CD8-positive, alpha-beta memory T cell (primary cell): ENCODE results near the gene C6orf141. TPM values are rescaled to one million over a fixed set of nuclear protein-coding genes. Genes with fewer than 3 reads are reported as not detected.

Experiments used
- CTCF ChIA-PET: fragments of 350-600 bp; sonication (Branson Sonifier 250); formaldehyde crosslinking; loops from one replicate; lab custom pipeline; 2021; ENCODE audit warnings: antibody characterized with exemption; lab: Charles Lee
- POLR2A ChIA-PET: fragments of 350-600 bp; sonication (Branson Sonifier 250); formaldehyde crosslinking; loops from one replicate; lab custom pipeline; 2021; ENCODE audit warnings: antibody characterized with exemption; lab: Charles Lee
- DNase-seq, 5 donors: peaks; one replicate each; pipeline versions ENCODE4 v3.0.0 to v3.0.0-alpha.2; 2020 to 2022; ENCODE audit warnings: mixed read lengths in 1 of 5
- H3K27ac ChIP-seq: one replicate; pipeline ENCODE4 v1.7.0; 2013; ENCODE audit warnings: low read depth, mild to moderate bottlenecking, low read length, moderate library complexity
- H3K27me3 ChIP-seq: 2 replicates; pipeline ENCODE4 v1.7.0; 2013; ENCODE audit warnings: low read length, mild to moderate bottlenecking; ENCODE audit not compliant: insufficient read depth, poor library complexity, severe bottlenecking
- H3K36me3 ChIP-seq: 2 replicates; pipeline ENCODE4 v1.7.0; 2013; ENCODE audit warnings: mild to moderate bottlenecking, low read length, moderate library complexity; ENCODE audit not compliant: insufficient read depth
- H3K4me1 ChIP-seq: 2 replicates; pipeline ENCODE4 v1.7.0; 2013; ENCODE audit warnings: mild to moderate bottlenecking, low read length, moderate library complexity; ENCODE audit not compliant: insufficient read depth
- H3K4me3 ChIP-seq: 2 replicates; pipeline ENCODE4 v1.7.0; 2013; ENCODE audit warnings: mild to moderate bottlenecking, low read length
- H3K9me3 ChIP-seq: 2 replicates; pipeline ENCODE4 v1.7.0; 2013; ENCODE audit warnings: mild to moderate bottlenecking, low read length
- H3K27ac Mint-ChIP-seq, 8 donors: one replicate each; pipeline ENCODE4 v1.8.0; 2020 to 2021; ENCODE audit warnings: mixed read lengths in 8 of 8, mild to moderate bottlenecking in 6 of 8, inconsistent platforms in 3 of 8, moderate library complexity in 3 of 8
- H3K27me3 Mint-ChIP-seq, 2 donors: one replicate each; pipeline ENCODE4 v1.8.0; 2020 to 2021; ENCODE audit warnings: mixed read lengths in 2 of 2, mild to moderate bottlenecking in 1 of 2, moderate library complexity in 1 of 2
- H3K36me3 Mint-ChIP-seq, 3 donors: one replicate each; pipeline ENCODE4 v1.8.0; 2020 to 2021; ENCODE audit warnings: mixed read lengths in 3 of 3, inconsistent platforms in 1 of 3, mild to moderate bottlenecking in 1 of 3
- H3K4me1 Mint-ChIP-seq, 3 donors: one replicate each; pipeline ENCODE4 v1.8.0; 2020 to 2021; ENCODE audit warnings: mixed read lengths in 3 of 3, inconsistent platforms in 1 of 3, mild to moderate bottlenecking in 1 of 3
- H3K4me3 Mint-ChIP-seq, 7 donors: one replicate each; pipeline ENCODE4 v1.8.0; 2020 to 2021; ENCODE audit warnings: mixed read lengths in 7 of 7, mild to moderate bottlenecking in 6 of 7, moderate library complexity in 4 of 7, inconsistent platforms in 2 of 7
- H3K9me3 Mint-ChIP-seq, 5 donors: one replicate each; pipeline ENCODE4 v1.8.0; 2020 to 2022; ENCODE audit warnings: mixed read lengths in 5 of 5, mild to moderate bottlenecking in 3 of 5, moderate library complexity in 2 of 5, inconsistent platforms in 1 of 5
- polyA plus RNA-seq: library from polyadenylated mRNA; unstranded; fragments of 300-500 nt; fragmentation: Illumina TruSeq; gene quantifications from one replicate; pipeline ENCODE4 v1.2.3, GENCODE V29; 2021
- total RNA-seq, 2 experiments: library from RNA; stranded (reverse); gene quantifications; one replicate each; pipeline ENCODE4 v1.2.3, GENCODE V29; 2021

The C6orf141 gene
- total and polyA plus RNA-seq, 3 experiments from 2014 or later = not detected

DNA sequence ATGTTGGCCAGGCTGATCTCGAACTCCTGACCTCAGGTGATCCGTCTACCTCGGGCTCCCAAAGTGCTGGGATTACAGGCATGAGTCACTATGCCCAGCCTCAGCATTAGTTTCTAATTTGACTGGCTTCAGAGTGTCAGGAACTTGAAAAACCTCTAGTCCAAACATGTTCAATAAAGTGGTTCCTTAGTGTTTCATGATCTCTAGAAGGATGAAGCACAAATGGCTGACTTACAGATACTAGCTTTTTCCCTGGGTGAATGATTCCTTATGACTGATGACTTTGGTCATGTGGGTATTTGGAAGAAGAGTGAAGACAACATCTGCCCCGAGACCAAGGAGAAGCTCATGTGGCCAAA, 34.3 kb upstream of the C6orf141 start:
- Mint-ChIP-seq H3K27me3 (peaks cover 5 to 31% of the 10 kb centered on the region in 2 donors), H3K4me3 (no peak overlapping the region), H3K9me3 (no peaks in the 10 kb centered on the region), H3K27ac (no peak overlapping the region), H3K4me1 (no peaks in the 10 kb centered on the region), H3K36me3 (no peaks in the 10 kb centered on the region)
- no peak for DNase-seq
- no peaks in the 10 kb centered on the region for H3K36me3 ChIP-seq
- CTCF ChIA-PET = no interaction called here
- no peaks in the 10 kb centered on the region for H3K9me3 ChIP-seq
- no peak overlapping the region for H3K27ac ChIP-seq
- POLR2A ChIA-PET = no interaction called here
- H3K27me3 ChIP-seq = no peaks in the 10 kb centered on the region
- H3K4me3 ChIP-seq = no peak overlapping the region
- H3K4me1 ChIP-seq = no peaks in the 10 kb centered on the region

DNA sequence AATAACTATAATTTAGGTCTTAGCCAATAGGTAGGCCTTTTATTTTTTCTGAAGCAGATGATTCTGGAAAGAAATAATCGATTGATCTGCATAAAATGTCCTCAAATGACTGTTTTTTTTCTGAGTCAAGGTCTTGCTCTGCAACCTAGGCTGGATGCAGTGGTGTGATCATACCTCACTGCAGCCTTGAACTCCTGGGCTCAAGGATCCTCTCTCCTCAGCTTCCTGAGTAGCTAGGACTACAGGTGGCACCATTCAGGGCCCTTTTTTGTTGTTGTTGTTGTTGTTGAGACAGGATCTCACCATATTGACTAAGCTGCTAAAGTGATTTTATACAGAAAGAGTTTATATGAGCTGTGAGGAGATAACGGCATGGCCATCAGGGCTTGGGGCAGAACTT, 32.5 kb upstream of the C6orf141 start:
- Histone ChIP-seq H3K4me3 (no peak overlapping the region), H3K27me3 (no peaks in the 10 kb centered on the region), H3K4me1 (no peaks in the 10 kb centered on the region), H3K27ac (no peak overlapping the region), H3K36me3 (no peaks in the 10 kb centered on the region), H3K9me3 (no peaks in the 10 kb centered on the region)
- Mint-ChIP-seq H3K9me3 (no peaks in the 10 kb centered on the region), H3K27me3 (peaks cover 5 to 23% of the 10 kb centered on the region in 2 donors), H3K36me3 (no peaks in the 10 kb centered on the region), H3K4me3 (no peak overlapping the region), H3K4me1 (no peaks in the 10 kb centered on the region), H3K27ac (no peak overlapping the region)
- POLR2A ChIA-PET = no interaction called here
- DNase-seq = no peak
- CTCF ChIA-PET = no interaction called here

DNA sequence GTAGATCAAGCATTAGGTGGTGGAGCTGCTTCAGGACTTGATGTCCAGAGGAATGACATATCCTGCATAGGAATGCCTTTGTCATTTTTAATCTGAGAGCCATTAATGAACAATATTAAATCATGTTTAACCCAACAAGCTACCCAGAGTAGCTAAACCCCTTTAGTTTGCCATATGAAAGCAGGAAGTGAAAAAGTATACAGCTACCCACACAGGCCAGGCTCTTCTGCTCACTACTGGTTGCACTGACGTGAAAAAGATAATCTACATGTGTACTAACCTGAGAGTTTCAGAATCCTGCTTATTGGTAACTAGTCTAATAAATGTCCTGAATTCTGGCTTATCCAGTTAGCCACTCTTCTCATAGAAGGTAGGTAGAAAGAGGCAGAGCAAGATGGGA, 30.8 kb upstream of the C6orf141 start:
- Histone ChIP-seq H3K9me3 (no peaks in the 10 kb centered on the region), H3K27me3 (no peaks in the 10 kb centered on the region), H3K4me3 (no peak overlapping the region), H3K27ac (no peak overlapping the region), H3K4me1 (no peaks in the 10 kb centered on the region), H3K36me3 (no peaks in the 10 kb centered on the region)
- no peaks in the 10 kb centered on the region for H3K4me1 Mint-ChIP-seq
- H3K4me3 Mint-ChIP-seq = no peak overlapping the region
- no peak for DNase-seq
- H3K36me3 Mint-ChIP-seq = no peaks in the 10 kb centered on the region
- H3K27me3 Mint-ChIP-seq = peaks cover 0 to 12% of the 10 kb centered on the region in 2 donors
- CTCF ChIA-PET = no interaction called here
- no peaks in the 10 kb centered on the region for H3K9me3 Mint-ChIP-seq
- POLR2A ChIA-PET = no interaction called here
- no peak overlapping the region for H3K27ac Mint-ChIP-seq

DNA sequence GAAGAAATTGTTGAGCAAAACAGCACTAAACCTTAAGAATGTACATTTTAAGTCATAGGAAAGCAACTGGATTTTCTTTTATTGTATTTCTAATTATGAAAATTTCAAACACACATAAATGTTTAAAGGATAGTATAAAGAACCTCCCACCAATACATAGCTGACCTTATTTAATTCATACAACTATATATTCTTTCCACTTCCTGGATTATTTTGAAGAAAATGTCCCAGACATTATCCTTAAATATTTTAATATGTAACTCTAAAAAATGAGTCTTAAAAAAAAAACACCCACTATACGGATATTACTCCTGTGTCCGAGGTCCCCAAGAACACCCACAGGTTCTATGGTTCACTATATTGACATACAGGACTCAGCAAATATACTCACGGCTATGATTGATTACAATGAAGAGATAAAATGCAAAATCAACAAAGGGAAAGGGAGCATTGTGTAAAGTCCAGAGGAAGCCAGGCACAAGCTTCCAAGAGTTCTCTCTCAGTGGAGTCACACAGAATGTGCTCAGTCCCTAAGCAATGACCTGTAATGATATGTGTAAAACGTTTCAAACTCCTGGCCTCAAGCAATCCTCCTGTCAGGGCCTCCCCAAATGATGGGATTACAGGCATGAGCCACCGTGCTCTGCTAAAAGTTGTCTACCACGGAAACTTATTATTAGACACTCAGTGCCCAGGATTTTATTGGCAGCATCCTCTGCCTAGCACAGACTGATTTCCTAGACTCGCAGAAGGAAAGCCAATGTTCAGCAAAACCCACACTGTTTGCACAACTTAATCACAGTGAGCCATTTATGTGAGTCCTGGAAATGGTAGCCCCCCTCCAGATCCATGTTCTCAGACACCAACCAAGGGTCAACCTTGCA, 27.5 kb upstream of the C6orf141 start:
- H3K36me3 Mint-ChIP-seq = no peaks in the 10 kb centered on the region
- Histone ChIP-seq H3K4me3 (no peak overlapping the region), H3K27ac (no peak overlapping the region), H3K36me3 (no peaks in the 10 kb centered on the region), H3K4me1 (no peaks in the 10 kb centered on the region), H3K27me3 (no peaks in the 10 kb centered on the region), H3K9me3 (no peaks in the 10 kb centered on the region)
- no peak for DNase-seq
- H3K4me3 Mint-ChIP-seq = no peak overlapping the region
- no peak overlapping the region for H3K27ac Mint-ChIP-seq
- no peaks in the 10 kb centered on the region for H3K4me1 Mint-ChIP-seq
- peaks cover 0 to 2% (median 0%) of the 10 kb centered on the region in 5 donors for H3K9me3 Mint-ChIP-seq
- ChIA-PET CTCF (no interaction called here), POLR2A (no interaction called here)
- H3K27me3 Mint-ChIP-seq = peaks cover 0 to 7% of the 10 kb centered on the region in 2 donors

DNA sequence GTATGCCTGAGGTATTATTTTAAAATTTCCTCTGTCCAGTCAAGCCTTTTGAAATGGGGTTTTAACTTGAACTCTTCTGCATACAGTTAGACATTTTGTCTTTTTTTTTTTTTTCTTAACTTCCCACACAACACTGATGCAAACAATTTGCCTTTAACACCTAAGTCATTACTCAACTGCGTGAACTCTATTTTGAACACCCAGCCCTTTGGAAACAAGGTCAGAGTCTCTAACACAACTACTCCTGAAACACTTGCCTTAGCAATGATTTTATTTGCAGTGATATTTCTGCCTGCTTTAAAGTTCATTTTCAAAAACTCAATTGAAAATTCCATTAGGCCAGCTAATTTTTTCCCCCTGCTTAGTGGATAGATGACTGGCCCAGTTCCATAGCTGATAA, 26.6 kb upstream of the C6orf141 start:
- no peak overlapping the region for H3K27ac Mint-ChIP-seq
- CTCF ChIA-PET = interaction anchor here (1.0 kb wide), 1 partner anchor 8 kb away, joined by 3 read pairs; no protein-coding TSS in a partner anchor

DNA sequence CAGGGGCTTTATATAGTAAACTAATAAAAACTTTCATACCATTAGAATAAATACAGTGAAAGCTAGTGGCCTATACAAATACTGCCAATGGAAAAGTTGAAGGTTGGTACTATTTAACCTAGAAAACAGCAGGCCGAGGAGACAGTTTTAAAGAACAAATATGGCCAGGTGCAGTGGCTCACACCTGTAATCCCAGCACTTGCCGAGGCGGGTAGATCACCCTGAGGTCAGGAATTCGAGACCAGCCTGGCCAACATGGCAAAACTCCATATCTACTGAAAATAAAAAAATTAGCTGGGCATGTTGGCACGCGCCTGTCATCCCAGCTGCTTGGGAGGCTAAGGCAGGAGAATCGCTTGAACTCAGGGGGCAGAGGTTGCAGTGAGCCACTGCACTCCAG, 25.9 kb upstream of the C6orf141 start:
- H3K4me3 Mint-ChIP-seq = no peak overlapping the region

More for the DNA sequence above, 26.6 kb upstream of the C6orf141 start:
- Mint-ChIP-seq H3K4me3 (no peak overlapping the region), H3K4me1 (no peaks in the 10 kb centered on the region), H3K27me3 (peaks cover 3 to 7% of the 10 kb centered on the region in 2 donors), H3K36me3 (no peaks in the 10 kb centered on the region), H3K9me3 (peaks cover 0 to 2% (median 0%) of the 10 kb centered on the region in 5 donors)
- no peak overlapping the region for H3K4me3 ChIP-seq
- no peaks in the 10 kb centered on the region for H3K9me3 ChIP-seq
- no peaks in the 10 kb centered on the region for H3K27me3 ChIP-seq
- DNase-seq = no peak
- POLR2A ChIA-PET = no interaction called here
- H3K4me1 ChIP-seq = no peaks in the 10 kb centered on the region
- H3K36me3 ChIP-seq = no peaks in the 10 kb centered on the region
- H3K27ac ChIP-seq = no peak overlapping the region

DNA sequence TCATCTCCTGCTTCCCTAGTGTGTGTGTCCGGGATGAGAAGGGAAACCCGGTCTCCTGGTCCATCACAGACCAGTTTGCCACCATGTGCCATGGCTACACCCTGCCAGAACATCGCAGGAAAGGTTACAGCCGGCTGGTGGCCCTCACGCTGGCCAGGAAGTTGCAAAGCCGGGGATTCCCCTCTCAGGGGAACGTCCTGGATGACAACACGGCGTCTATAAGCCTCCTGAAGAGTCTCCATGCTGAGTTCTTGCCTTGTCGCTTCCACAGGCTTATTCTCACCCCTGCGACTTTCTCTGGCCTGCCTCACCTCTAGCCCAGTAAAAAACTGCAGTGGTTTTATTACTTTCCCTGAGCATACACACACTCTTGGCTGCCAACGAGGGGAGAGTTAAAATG, 23.9 kb upstream of the C6orf141 start:
- ChIA-PET CTCF (no interaction called here), POLR2A (no interaction called here)
- H3K9me3 Mint-ChIP-seq = peaks cover 0 to 2% (median 0%) of the 10 kb centered on the region in 5 donors
- no peak overlapping the region for H3K4me3 ChIP-seq
- H3K9me3 ChIP-seq = no peaks in the 10 kb centered on the region
- no peak overlapping the region for H3K27ac Mint-ChIP-seq
- no peaks in the 10 kb centered on the region for H3K36me3 ChIP-seq
- no peak overlapping the region for H3K4me3 Mint-ChIP-seq
- H3K27me3 ChIP-seq = no peaks in the 10 kb centered on the region
- no peaks in the 10 kb centered on the region for H3K4me1 ChIP-seq
- H3K4me1 Mint-ChIP-seq = no peaks in the 10 kb centered on the region
- H3K27ac ChIP-seq = no peak overlapping the region
- no peak for DNase-seq
- peaks cover 7 to 12% of the 10 kb centered on the region in 2 donors for H3K27me3 Mint-ChIP-seq
- no peaks in the 10 kb centered on the region for H3K36me3 Mint-ChIP-seq

More for the DNA sequence above, 25.9 kb upstream of the C6orf141 start:
- POLR2A ChIA-PET = no interaction called here
- no peaks in the 10 kb centered on the region for H3K36me3 ChIP-seq
- CTCF ChIA-PET = interaction anchor here (1.0 kb wide), 1 partner anchor 8 kb away, joined by 3 read pairs; no protein-coding TSS in a partner anchor
- peaks cover 5 to 9% of the 10 kb centered on the region in 2 donors for H3K27me3 Mint-ChIP-seq
- no peaks in the 10 kb centered on the region for H3K27me3 ChIP-seq
- no peak overlapping the region for H3K27ac ChIP-seq
- no peak for DNase-seq
- H3K9me3 ChIP-seq = no peaks in the 10 kb centered on the region
- peaks cover 0 to 2% (median 0%) of the 10 kb centered on the region in 5 donors for H3K9me3 Mint-ChIP-seq
- no peaks in the 10 kb centered on the region for H3K4me1 ChIP-seq
- no peaks in the 10 kb centered on the region for H3K36me3 Mint-ChIP-seq
- no peak overlapping the region for H3K4me3 ChIP-seq
- no peak overlapping the region for H3K27ac Mint-ChIP-seq
- H3K4me1 Mint-ChIP-seq = no peaks in the 10 kb centered on the region

DNA sequence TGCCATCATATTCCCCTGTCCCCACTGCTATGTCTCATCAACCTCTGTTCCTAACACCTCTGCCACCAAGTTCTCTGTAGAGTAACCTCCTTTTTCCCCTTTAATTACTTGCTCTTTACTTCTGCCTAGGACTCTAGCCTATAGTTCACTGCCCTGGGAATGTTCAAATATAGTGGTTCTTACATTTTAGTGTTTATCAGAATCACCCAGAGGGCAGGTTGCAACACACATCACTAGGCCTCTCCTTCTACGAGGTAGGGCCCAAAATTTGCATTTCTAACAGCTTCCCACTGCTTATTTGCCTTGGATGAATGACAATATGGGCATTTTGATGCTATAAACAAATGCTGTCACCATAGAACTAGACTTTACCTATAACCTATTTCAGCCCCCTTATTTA, 23.1 kb upstream of the C6orf141 start:
- peaks cover 8 to 18% of the 10 kb centered on the region in 2 donors for H3K27me3 Mint-ChIP-seq
- Histone ChIP-seq H3K9me3 (no peaks in the 10 kb centered on the region), H3K36me3 (no peaks in the 10 kb centered on the region), H3K4me3 (no peak overlapping the region), H3K4me1 (no peaks in the 10 kb centered on the region), H3K27ac (no peak overlapping the region), H3K27me3 (no peaks in the 10 kb centered on the region)
- no peaks in the 10 kb centered on the region for H3K36me3 Mint-ChIP-seq
- no peak overlapping the region for H3K27ac Mint-ChIP-seq
- POLR2A ChIA-PET = no interaction called here
- H3K9me3 Mint-ChIP-seq = peaks cover 0 to 2% (median 0%) of the 10 kb centered on the region in 5 donors
- H3K4me1 Mint-ChIP-seq = peaks cover 2 to 5% (median 4%) of the 10 kb centered on the region in 3 donors
- H3K4me3 Mint-ChIP-seq = no peak overlapping the region
- CTCF ChIA-PET = no interaction called here
- DNase-seq = no peak
